Omental fat pad (tissue), 4 donors: ENCODE measurements around the gene NTM. TPM values are rescaled to one million over a fixed set of nuclear protein-coding genes. Genes with fewer than 3 reads are reported as not detected.

Experiments
- ATAC-seq: fragments of 150-250 bp; one replicate; pipeline ENCODE4 v1.9.1; 2016; ENCODE audit warnings: mild to moderate bottlenecking, moderate library complexity; ENCODE audit not compliant: low FRiP score
- DNase-seq: peaks from one replicate; pipeline ENCODE4 v3.0.0-alpha.2; 2019; ENCODE audit warnings: low spot score
- CTCF ChIP-seq, 3 donors: fragments of 450-650 bp; IDR thresholded peaks; one replicate each; pipeline ENCODE4 v1.5.1; 2016 to 2017; ENCODE audit warnings: antibody characterized with exemption in 3 of 3, mild to moderate bottlenecking in 3 of 3, moderate library complexity in 2 of 3
- total RNA-seq, 4 donors: library from RNA; depleted of rRNA; stranded (reverse); fragments of >200 nt; gene quantifications; one replicate each; pipeline ENCODE4 v1.1.0, GENCODE V29; 2016

The NTM gene
- total RNA-seq, 4 donors from 2014 or later: 0.56 to 5.5 (median 2.4) TPM

- DNase-seq (no peak), ATAC-seq (no peak)
- TF ChIP-seq CTCF (IDR thresholded peaks at IDR 0.05): no peak
Measured at GRCh38 chr11:131776211-131776610, 405.8 kb downstream of the NTM start.

DNA sequence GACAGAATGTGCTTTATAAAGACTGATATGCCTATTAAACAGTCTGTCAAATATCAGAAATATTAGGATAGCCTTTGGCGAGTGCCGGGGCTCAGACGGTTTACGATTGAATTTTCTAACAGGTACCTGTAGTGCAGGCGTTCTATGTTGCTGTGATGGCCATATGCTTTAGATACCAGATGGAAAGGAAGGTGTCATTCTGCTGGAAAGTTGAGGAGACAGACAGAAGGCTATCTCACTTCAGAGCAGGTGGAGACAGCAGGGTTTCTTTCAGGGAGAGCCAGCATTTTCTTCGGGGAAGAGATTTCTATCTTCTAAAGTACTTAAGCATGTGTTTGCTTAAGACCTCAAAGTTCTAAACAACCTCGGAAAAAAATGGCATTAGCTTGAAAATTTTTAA lies 415.4 kb downstream of the NTM start:
- DNase-seq: no peak
- TF ChIP-seq CTCF (IDR thresholded peaks at IDR 0.05): no peak
- ATAC-seq: no peak

DNA sequence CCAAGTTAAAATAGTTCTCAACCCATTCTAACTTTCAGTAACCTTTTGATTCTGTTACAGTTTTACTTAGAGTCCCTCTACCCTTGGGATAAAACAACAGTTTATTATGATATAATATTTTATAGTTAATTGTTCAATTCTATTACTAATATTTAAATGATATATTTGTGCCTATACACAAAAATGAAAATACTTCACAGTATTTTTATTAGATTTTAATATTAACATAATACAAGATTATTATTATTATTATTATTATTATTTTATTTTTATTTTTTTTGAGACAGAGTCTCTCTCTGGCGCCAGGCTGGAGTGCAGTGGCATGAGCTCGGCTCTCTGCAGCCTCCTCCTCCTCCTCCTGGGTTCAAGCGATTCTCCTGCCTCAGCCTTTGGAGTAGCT lies 416.7 kb downstream of the NTM start:
- no peak for TF ChIP-seq CTCF (IDR thresholded peaks at IDR 0.05)
- ATAC-seq (no peak), DNase-seq (no peak)

GRCh38 chr11:131790586-131790985 lies 420.2 kb downstream of the NTM start:
- no peak for DNase-seq
- no peak for TF ChIP-seq CTCF (IDR thresholded peaks at IDR 0.05)
- ATAC-seq: no peak

GRCh38 chr11:131792243-131792642 lies 421.8 kb downstream of the NTM start:
- no peak for TF ChIP-seq CTCF (IDR thresholded peaks at IDR 0.05)
- ATAC-seq (no peak), DNase-seq (no peak)

GRCh38 chr11:131796089-131796488 lies 425.7 kb downstream of the NTM start:
- DNase-seq (no peak), ATAC-seq (no peak)
- no peak for TF ChIP-seq CTCF (IDR thresholded peaks at IDR 0.05)

- no peak for TF ChIP-seq CTCF (IDR thresholded peaks at IDR 0.05)
- ATAC-seq (no peak), DNase-seq (no peak)
Measured at GRCh38 chr11:131796541-131796940, 426.1 kb downstream of the NTM start.
